Brain microvascular endothelial cell (primary cell): ENCODE results near the gene UBASH3B.

Source experiments
- DNase-seq: peaks from one replicate; pipeline ENCODE4 v3.0.0-alpha.2; 2020
- H3K27ac ChIP-seq: fragments of 250-450 bp; sonication (Bioruptor Pico); 2 replicates; pipeline ENCODE4 v1.5.1; 2020; ENCODE audit warnings: mild to moderate bottlenecking, moderate library complexity
- H3K27me3 ChIP-seq: fragments of 250-450 bp; sonication (Bioruptor Pico); replicated peaks from 2 replicates; pipeline ENCODE4 v1.5.1; 2020; ENCODE audit warnings: mild to moderate bottlenecking
- H3K36me3 ChIP-seq: fragments of 250-450 bp; sonication (Bioruptor Pico); replicated peaks from 2 replicates; pipeline ENCODE4 v1.5.1; 2020; ENCODE audit warnings: mild to moderate bottlenecking
- H3K4me3 ChIP-seq: 2 replicates; pipeline ENCODE4 v1.5.1; 2011; ENCODE audit warnings: low read depth, mild to moderate bottlenecking, control low read depth, low read length, moderate library complexity
- CTCF ChIP-seq: IDR thresholded peaks from 2 replicates; pipeline ENCODE4 v1.5.1; 2011; ENCODE audit warnings: low read depth, mild to moderate bottlenecking, moderate library complexity, low read length, control low read depth, inconsistent platforms; ENCODE audit errors: missing control alignments
- in situ Hi-C: cut with HindIII; loops from 2 replicates; pipeline ENCODE4 v1.10.0; 2017; ENCODE audit warnings: low sequenced_read_pairs, low pct_ligation_motif_present

UBASH3B gene

GRCh38 chr11:122773781-122774266, 118.3 kb downstream of the UBASH3B start:
- Histone ChIP-seq H3K36me3 (peaks cover 4% of the 10 kb centered on the region), H3K4me3 (no peak overlapping the region), H3K27ac (no peak overlapping the region), H3K27me3 (no peaks in the 10 kb centered on the region)
- in situ Hi-C loops = no loop called here
- DNase-seq = no peak
- TF ChIP-seq CTCF = no peak

DNA sequence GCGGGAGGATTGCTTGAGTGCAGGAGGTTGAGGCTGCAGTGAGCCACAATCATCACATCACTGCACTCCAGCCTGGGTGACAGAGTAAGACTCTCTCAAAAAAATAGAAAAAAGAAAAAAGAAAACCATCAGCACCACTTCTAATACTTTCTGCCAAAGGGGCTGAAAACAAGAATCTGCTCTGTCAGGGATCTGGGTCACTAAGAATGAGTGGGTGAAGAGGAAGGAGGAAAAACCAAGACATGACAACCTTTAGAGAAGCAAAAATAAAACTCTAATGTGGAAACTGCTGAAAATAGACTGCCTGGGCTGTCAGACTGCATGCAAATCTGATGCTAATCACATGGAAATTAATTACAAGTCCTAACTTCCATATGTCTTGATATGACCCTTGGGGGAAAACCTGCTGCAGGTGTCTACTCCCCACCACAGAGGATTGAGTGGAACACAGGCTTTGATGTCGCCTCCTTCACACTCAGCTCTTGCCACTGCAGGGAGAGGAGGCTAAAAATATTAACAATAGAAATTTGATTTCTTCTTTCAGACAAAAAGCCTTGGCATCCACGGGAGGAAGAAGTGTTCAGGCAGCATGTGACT, 120.3 kb downstream of the UBASH3B start:
- Histone ChIP-seq H3K4me3 (no peak overlapping the region), H3K36me3 (peaks cover 14% of the 10 kb centered on the region), H3K27me3 (no peaks in the 10 kb centered on the region), H3K27ac (no peak overlapping the region)
- no peak for DNase-seq
- in situ Hi-C loops = no loop called here
- no peak for TF ChIP-seq CTCF

DNA sequence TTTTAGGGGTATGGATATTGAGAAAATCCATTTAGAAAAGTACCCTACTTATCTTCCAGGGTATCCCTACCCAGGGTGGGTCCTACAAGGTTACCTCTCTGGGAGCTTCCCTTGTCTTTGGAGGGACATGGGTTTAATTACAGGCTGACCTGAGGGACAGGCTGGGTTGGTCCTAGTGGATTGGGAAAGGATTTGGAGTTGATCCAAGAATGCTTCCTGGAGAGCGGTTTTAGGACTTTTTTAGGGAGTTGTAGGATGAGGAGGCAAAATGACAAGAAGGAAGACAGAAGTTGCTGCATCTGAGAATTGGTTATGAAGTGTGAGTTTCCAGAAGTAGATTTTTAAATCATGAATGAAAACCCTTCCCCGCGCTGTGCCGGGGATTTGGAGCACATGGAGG, 121.0 kb downstream of the UBASH3B start:
- no peak for DNase-seq
- in situ Hi-C loops = no loop called here
- Histone ChIP-seq H3K36me3 (peaks cover 14% of the 10 kb centered on the region), H3K27me3 (no peaks in the 10 kb centered on the region), H3K4me3 (no peak overlapping the region), H3K27ac (no peak overlapping the region)
- TF ChIP-seq CTCF = no peak

DNA sequence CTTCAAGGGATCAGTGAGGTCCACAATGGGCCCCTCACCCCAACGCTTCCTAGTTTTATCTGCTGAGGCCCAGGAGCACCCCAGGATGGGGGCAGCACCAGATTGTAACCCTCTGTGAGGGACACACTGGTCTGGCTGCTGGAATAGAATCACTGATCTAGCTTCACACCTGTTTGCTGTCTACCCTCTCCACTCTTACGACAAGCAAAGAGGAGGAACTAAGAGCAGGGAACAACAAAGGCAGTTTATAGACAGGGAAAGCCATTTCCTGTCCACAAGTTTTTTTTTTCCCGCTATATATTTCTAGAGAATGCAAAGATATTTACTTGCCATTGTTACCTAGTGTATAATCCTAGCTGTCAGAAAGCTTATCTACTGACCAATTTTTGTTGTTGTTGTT, 121.8 kb downstream of the UBASH3B start:
- no peaks in the 10 kb centered on the region for H3K27me3 ChIP-seq
- no peak overlapping the region for H3K27ac ChIP-seq
- no peak overlapping the region for H3K4me3 ChIP-seq
- DNase-seq = no peak
- peaks cover 14% of the 10 kb centered on the region for H3K36me3 ChIP-seq
- TF ChIP-seq CTCF = no peak
- in situ Hi-C loops = no loop called here

DNA sequence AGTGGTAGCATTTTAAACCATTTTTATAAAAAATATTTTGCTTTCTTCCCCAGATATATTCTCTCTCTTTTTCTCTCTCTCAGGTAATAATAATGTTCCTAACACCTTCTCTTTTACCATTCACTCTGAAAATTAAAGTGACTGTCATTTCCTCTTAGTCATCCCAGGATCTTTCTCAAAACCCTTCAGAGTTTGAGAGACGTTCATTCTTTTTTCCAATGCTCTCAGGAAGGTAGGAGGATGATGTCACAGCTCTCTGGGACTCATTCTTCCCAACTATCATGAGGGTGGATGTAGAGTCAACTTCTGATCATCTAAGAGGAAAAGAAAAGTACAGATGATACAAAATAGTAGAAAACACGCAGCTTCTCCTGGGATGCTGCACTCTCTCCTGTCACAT, 122.6 kb downstream of the UBASH3B start:
- Histone ChIP-seq H3K36me3 (peaks cover 17% of the 10 kb centered on the region), H3K27me3 (no peaks in the 10 kb centered on the region), H3K27ac (no peak overlapping the region), H3K4me3 (no peak overlapping the region)
- in situ Hi-C loops = no loop called here
- TF ChIP-seq CTCF = no peak
- DNase-seq = no peak

DNA sequence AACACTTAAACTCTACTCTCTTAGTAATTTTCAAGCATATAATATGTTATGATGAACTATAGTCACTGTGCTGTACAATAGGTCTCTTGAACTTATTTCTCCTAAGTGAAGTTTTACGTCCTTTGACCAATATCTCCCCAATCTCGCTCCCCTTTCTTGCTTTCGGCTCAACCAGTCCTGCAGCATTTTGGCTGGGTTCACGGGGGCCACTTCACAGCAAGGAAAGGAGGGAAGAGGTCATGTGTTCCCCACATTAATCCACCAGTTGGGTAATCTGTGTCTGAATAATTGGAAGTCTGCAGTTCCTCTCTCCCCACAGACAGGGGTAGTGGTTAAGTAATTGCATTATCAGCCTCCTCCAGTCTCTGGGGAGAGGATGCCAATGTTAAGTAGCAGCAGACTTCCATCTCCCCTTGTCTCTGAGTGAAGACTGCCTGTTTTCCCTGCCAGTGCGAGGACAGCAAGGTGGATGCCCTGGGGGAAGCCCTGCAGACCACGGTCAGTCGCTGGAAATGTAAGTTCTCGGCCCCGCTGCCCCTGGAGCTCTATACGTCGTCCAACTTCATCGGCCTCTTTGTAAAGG, 123.6 kb downstream of the UBASH3B start:
- H3K27me3 ChIP-seq = no peaks in the 10 kb centered on the region
- no peak overlapping the region for H3K27ac ChIP-seq
- in situ Hi-C loops = no loop called here
- H3K36me3 ChIP-seq = peaks cover 18% of the 10 kb centered on the region
- H3K4me3 ChIP-seq = no peak overlapping the region
- TF ChIP-seq CTCF = no peak
- no peak for DNase-seq
